Measurements from ENCODE around the gene CHRDL2.
"Not testable (repeated sequence)": the region's sequence is repeated elsewhere in the genome, so short reads cannot be mapped to it uniquely, and the experiment has no call there.

CHRDL2 gene

DNA sequence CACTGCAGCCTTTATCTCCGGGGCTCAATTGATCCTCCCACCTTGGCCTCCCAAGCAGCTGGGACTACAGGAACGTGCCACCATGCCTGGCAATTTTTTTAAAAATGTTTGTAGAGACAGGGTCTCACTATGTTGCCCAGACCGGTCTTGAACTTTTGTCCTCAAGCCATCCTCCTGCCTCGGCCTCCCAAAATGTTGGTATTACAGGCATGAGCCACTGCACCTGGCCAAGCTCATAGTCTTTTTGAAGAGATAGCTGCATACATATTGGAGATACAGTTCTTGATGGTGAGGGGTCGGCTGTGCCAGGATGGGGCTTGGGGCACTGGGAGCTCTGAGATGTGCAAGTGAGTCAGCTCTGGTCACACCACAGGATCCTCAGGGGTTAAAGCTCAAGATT is 53.2 kb downstream of the CHRDL2 start:
- ATAC-seq (no peak), DNase-seq (ENCODE audit: low spot score in 2 of 2) (no peak)
- no peak overlapping the region for H3K27ac Mint-ChIP-seq
- H3K4me3 Mint-ChIP-seq, result no peak overlapping the region
- no peaks in the 10 kb centered on the region for H3K36me3 Mint-ChIP-seq
- no peaks in the 10 kb centered on the region for H3K9me3 Mint-ChIP-seq
- H3K4me1 Mint-ChIP-seq, result no peaks in the 10 kb centered on the region

DNA sequence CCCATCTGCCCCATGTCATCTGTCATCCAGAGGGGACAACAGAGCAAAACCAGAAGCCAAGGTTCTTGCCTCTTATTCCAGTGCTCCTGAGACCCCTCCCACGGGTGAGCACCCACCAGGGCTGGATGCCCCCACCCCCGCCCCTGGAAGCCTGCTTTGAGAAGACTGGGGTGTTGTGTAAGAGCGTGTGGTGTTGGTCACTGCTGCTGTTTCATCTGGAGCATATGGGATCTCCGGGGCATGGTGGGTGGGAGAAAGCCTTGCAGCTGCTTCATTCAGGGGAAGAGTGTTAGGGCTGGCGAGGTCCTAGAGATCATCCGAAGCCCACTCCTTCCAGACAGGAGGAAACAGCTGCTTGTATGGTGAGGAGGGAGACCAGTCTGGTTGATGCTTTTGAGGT is 54.1 kb downstream of the CHRDL2 start:
- DNase-seq (ENCODE audit: low spot score in 2 of 2) (no peak), ATAC-seq (no peak)
- Mint-ChIP-seq H3K27ac (no peak overlapping the region), H3K4me3 (no peak overlapping the region), H3K9me3 (no peaks in the 10 kb centered on the region), H3K4me1 (no peaks in the 10 kb centered on the region), H3K36me3 (no peaks in the 10 kb centered on the region)

DNA sequence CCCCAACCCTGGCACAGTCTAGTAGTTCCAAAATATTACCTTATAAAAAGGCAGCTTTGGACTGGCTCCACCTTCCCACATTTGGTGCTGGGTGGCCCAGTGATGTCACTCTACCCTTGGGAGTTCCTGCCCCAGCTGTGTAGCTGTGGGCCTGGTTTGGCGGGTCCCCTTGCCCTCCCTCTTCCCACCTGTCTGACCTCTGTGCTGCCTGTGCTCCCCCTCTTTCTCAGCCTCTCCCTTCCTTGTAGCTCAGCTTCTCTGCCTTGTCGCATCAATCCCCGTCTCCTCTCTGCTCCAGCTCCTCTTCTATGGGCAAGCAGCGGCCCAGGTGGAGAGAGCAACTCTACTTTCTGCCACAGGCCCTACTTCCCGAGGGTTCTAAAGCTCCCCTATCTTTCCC is 54.6 kb downstream of the CHRDL2 start:
- Mint-ChIP-seq H3K9me3 (no peaks in the 10 kb centered on the region), H3K4me1 (no peaks in the 10 kb centered on the region), H3K36me3 (no peaks in the 10 kb centered on the region), H3K27ac (no peak overlapping the region), H3K4me3 (no peak overlapping the region)
- DNase-seq (ENCODE audit: low spot score in 2 of 2) (no peak), ATAC-seq (no peak)

DNA sequence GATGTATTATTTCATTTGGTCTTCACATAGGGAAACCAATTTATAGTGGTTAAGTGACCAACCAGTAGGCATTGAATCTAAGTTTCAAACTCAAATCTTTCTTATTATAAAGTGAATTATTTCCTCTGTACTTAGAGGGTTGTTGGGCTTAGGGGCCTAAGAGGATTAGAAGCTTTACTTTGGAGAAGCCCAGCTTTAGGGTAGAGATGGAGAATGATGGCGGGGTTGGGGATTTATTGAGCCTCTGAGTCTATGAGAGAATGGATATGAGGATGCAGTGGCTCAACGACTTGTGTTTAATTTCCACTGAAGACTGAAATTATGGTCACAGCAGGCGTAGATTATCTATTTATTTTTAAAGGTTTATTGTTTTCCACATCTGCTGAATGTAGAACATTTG is 55.5 kb downstream of the CHRDL2 start:
- no peak for DNase-seq (ENCODE audit: low spot score in 2 of 2)
- H3K36me3 Mint-ChIP-seq, result no peaks in the 10 kb centered on the region

DNA sequence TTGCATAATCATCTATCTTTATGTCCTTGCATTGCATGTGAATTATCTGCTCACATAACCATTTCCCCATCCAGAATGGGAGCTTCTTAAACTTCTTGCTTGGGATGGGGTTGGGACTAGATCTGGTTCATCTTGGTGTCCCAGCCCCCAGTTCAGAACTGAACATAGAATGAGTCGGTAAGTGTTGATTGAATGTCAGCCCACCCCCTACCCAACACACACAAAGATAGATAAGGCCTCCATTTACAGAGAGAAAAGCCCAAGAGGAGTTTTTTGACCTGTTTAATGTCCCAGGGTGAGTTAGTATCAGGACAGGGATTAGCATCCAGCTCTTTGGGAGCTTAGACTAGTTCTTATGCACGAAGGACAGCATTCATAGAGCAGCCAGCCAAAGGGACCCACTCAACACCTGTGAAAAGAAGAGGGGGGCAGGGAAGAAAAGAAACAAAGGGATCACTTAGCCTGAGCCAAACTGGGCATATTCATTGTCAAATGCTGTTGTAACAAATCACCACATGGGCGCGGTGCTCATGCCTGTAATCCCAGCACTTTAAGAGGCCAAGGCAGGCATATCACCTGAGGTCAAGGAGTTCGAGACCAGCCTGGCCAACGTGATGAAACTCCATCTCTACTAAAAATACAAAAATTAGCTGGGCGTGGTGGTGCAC is 57.4 kb downstream of the CHRDL2 start:
- H3K4me1 Mint-ChIP-seq, result no peaks in the 10 kb centered on the region
- H3K4me3 Mint-ChIP-seq, result no peak overlapping the region
- no peak overlapping the region for H3K27ac Mint-ChIP-seq
- ATAC-seq, result no peak
- no peaks in the 10 kb centered on the region for H3K9me3 Mint-ChIP-seq
- DNase-seq (ENCODE audit: low spot score in 2 of 2), result no peak
- H3K36me3 Mint-ChIP-seq, result no peaks in the 10 kb centered on the region

More for the DNA sequence above, 55.5 kb downstream of the CHRDL2 start:
- no peaks in the 10 kb centered on the region for H3K9me3 Mint-ChIP-seq
- H3K4me1 Mint-ChIP-seq, result no peaks in the 10 kb centered on the region
- no peak overlapping the region for H3K27ac Mint-ChIP-seq
- no peak for ATAC-seq
- no peak overlapping the region for H3K4me3 Mint-ChIP-seq

DNA sequence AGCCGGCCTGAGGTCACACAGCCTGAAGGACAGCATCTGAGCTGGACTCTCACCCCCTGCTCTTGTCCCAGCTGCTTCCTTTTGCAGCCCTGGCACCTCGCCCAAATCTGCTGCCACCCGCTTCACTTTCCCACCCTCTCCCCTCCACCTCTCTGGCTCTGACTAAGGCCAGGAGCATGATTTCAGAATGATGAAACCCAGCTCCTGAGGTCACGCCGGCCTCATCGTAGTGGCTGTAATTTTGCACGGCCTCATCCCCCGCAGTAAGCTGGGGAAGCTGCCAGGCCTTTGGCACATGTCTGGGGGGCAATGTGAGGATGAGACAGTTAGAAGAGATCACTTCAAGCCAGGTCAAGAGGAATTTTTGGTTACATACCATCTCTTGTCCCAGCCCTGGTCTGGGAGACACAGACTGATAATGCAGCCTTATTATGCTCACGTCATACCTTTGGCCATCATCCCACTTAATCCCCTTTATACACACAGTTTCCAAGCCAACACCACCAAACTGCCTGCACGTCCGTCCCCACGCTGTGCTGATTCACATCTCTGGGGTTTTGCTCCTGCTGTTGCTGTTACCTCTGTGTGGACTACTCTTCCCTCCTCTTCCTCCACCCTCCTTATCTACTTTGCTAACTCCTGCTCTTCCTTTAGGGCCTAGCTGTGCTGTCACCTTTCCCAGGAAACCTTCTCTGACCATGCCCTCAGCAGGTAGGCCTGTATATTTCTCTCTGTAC is 58.1 kb downstream of the CHRDL2 start:
- Mint-ChIP-seq H3K4me1 (no peaks in the 10 kb centered on the region), H3K9me3 (no peaks in the 10 kb centered on the region), H3K4me3 (no peak overlapping the region), H3K36me3 (no peaks in the 10 kb centered on the region), H3K27ac (no peak overlapping the region)
- ATAC-seq, result no peak
- DNase-seq (ENCODE audit: low spot score in 2 of 2), result no peak

DNA sequence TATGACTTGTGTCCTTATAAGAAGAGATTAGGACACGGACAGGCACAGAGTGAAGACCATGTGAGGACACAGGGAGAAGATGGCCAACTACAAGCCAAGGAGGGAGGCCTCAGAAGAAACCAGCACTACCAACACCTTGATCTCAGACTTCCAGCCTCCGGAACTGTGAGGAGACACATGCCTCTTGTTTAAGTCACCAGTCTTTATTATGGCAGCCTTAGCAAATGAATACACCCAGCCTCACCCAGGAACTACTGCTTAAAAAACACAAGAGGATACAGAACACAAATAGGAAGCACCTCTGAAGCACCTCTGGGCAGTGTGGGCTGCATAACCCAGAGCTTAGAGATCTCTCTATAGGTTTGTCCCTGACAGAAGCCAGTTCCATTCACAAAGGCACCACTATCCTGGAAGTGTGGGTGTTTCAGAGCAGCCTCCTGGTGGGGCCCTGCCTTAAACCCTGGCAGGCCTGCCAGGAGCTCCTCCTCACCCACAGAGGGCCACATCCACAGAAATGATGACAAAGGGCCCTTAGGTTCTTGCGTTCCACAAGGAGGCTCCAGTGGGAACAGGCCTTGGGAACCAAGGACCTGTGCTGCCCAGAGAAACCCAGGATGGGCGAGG is 58.8 kb downstream of the CHRDL2 start:
- Mint-ChIP-seq H3K4me3 (no peak overlapping the region), H3K27ac (no peak overlapping the region), H3K9me3 (no peaks in the 10 kb centered on the region), H3K4me1 (no peaks in the 10 kb centered on the region), H3K36me3 (no peaks in the 10 kb centered on the region)
- ATAC-seq (no peak), DNase-seq (ENCODE audit: low spot score in 2 of 2) (no peak)

DNA sequence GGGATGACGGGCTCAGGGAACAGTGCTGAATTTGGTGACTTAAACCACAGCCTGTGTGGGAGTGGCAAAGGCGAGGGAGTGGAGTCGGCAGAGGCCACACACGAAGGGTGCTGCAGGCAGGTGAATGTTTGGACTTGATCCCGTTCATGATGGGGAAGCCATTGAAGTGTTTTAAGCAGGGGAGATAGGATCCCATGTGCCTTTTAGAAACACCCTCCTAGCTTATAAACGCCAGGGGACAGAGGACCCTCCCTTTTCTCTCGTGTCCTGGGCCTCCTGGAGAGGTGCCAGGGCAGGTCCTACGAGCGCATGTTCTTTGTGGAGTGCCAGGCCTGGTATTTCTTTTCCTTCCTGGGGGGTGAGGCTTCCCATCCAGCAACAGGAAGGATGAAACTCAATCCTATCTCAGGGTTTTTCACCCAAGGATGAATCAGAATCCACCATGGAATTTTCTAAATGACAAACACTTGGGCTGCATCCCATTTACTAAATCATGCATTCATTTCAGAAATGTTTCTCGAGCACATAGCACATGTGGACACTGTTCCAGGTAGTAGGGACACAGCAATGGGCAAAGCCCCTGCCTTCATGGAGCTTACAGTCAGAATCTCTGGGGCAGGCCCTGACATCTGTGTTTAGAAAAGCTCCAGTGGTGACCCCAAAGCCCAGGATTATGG is 59.6 kb downstream of the CHRDL2 start:
- H3K9me3 Mint-ChIP-seq, result no peaks in the 10 kb centered on the region
- H3K36me3 Mint-ChIP-seq, result no peaks in the 10 kb centered on the region
- DNase-seq (ENCODE audit: low spot score in 2 of 2), result no peak
- H3K4me1 Mint-ChIP-seq, result no peaks in the 10 kb centered on the region
- H3K27ac Mint-ChIP-seq, result no peak overlapping the region
- ATAC-seq, result no peak
- H3K4me3 Mint-ChIP-seq, result no peak overlapping the region

DNA sequence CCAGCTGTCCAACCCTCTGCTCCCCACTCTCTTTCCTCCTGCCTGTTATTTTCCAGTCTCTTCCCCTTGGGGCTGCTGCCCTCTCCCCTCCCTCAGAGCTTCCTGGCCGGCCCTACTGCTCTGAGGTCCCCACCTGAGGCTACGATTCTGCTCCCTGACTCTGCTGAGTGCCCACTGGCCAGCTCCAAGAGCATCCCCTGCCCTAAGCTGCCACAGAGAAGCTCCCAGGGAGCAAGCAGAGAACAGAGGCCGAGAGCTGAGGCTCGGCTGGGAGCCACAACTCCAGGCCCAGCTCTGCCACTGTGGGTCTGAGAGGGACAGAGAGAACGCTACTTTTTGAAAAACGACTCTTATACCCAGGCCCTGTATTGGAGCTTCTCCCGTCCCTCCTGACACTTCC is 61.1 kb downstream of the CHRDL2 start:
- no peaks in the 10 kb centered on the region for H3K4me1 Mint-ChIP-seq
- H3K27ac Mint-ChIP-seq, result no peak overlapping the region
- no peak overlapping the region for H3K4me3 Mint-ChIP-seq
- DNase-seq (ENCODE audit: low spot score in 2 of 2) (no peak), ATAC-seq (no peak)
- no peaks in the 10 kb centered on the region for H3K9me3 Mint-ChIP-seq
- no peaks in the 10 kb centered on the region for H3K36me3 Mint-ChIP-seq

DNA sequence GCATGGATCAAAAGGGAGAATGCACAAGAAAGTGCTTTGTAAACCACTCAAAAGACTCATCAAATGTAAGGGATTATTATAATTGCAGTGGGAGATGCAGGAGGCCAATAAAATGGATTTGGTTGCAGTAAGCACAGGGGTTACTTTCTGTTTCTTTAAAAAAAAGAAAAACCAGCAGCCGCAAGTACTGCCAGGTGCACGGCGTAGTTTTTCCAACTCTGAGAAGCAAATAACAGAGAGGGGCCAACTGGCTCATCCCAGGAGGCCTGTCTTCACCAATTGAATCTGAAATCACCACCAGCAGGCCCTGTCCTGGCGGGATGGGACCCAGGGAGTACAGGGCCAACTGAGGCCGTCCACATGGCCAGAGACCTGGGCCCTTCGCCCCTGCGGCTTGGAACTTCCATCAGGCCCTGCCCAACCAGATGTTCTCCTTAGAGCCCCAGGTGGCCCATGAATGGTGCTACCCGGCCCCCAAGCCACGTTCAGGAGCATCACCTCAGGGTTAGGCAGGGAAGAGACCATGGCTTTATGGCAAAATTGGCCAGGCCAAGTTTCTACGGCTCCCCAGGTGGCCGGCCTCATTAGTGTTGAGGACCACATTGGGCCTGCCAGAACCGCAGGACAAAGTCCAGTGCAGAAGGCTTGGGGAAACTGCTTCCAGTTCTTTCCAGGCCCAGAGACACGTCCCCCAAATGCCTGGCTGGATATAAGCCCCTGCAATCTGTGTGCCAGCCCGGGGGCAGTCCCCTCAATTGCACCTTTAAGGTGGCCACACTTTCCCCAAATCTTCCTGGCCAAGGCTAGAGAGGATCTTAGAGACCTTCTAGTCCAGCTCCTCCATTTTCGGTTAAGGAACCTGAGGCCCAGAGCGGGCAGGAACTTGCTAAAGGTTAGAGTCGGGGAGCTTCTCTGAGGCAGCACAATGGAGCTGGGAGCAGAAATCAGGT is 61.7 kb downstream of the CHRDL2 start:
- H3K9me3 Mint-ChIP-seq, result no peaks in the 10 kb centered on the region
- H3K4me1 Mint-ChIP-seq, result no peaks in the 10 kb centered on the region
- H3K27ac Mint-ChIP-seq, result no peak overlapping the region
- no peak for ATAC-seq
- DNase-seq (ENCODE audit: low spot score in 2 of 2), result no peak
- no peaks in the 10 kb centered on the region for H3K36me3 Mint-ChIP-seq
- no peak overlapping the region for H3K4me3 Mint-ChIP-seq

DNA sequence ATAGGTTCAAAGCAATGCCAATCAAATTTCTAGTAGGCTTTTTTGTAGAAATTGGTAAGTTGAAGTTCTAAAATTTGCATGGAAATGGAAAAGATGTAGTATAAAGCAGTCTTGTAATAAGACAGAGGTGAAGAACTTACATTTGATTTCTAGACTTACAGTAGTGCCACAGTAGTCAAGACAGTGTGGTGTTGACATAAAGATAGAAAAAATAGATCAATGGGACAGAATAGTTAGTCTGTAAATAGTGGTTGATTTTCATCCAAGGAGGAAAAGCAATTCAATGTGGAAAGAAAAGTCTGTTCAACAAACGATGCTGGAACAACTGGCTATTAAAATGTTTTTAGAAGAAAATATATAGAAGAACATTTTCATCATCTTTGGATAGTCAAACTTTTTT is 67.9 kb downstream of the CHRDL2 start:
- H3K36me3 Mint-ChIP-seq, result no peaks in the 10 kb centered on the region
- no peak overlapping the region for H3K27ac Mint-ChIP-seq
- no peak overlapping the region for H3K4me3 Mint-ChIP-seq
- no peak for DNase-seq (ENCODE audit: low spot score in 2 of 2)
- ATAC-seq, result no peak
- no peaks in the 10 kb centered on the region for H3K4me1 Mint-ChIP-seq
- peaks cover 7% of the 10 kb centered on the region for H3K9me3 Mint-ChIP-seq

DNA sequence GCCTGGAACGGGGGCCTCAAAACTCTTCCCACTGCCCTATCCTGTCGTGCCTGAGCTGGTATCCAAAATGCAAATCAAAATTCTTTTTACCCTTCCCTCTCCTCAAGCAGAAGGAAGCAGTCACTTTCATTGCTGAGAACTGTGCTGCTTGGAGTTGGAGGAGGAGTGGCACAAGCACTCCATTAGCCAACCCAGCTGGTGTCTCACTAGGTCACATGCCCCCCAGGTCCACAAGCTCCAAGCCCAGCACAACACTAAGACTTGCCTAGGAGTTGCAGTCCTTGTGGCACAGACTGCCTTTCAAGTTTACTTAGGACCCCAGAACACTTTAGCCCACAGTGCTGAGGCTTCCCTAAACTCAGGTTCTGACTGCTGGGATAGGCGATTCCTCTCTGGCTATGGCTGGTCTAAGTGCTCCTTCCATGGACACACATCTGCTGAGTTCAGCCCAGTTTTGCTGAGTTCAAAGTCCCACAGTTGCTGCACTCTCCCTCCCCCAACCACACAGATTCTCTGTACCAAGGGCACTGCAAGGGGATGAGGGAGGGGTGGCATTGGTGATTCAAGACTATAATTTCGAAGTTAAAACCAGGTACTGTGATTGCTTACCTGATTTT is 68.6 kb downstream of the CHRDL2 start:
- H3K27ac Mint-ChIP-seq, result no peak overlapping the region
- DNase-seq (ENCODE audit: low spot score in 2 of 2) (no peak), ATAC-seq (no peak)
- no peaks in the 10 kb centered on the region for H3K4me1 Mint-ChIP-seq
- H3K9me3 Mint-ChIP-seq, result peaks cover 7% of the 10 kb centered on the region
- no peak overlapping the region for H3K4me3 Mint-ChIP-seq
- no peaks in the 10 kb centered on the region for H3K36me3 Mint-ChIP-seq

DNA sequence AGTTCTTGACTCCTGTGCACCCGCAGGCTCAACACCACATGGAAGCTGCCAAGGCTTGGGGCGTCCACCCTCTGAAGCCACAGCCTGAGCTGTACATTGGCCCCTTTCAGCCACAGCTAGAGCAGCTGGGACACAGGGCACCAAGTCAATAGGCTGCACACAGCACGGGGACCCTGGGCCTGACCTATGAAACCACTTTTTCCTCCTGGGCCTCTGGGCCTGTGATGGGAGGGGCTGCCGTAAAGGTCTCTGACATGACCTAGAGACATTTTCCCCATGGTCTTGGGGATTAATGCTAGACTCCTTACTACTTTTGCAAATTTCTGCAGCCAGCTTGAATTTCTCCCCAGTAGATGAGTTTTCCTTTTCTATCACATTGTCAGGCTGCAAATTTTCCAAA is 72.1 kb downstream of the CHRDL2 start:
- H3K4me3 Mint-ChIP-seq; ATAC-seq; H3K4me1 Mint-ChIP-seq; H3K9me3 Mint-ChIP-seq; DNase-seq (ENCODE audit: low spot score in 2 of 2); H3K27ac Mint-ChIP-seq; H3K36me3 Mint-ChIP-seq: not testable (repeated sequence)

DNA sequence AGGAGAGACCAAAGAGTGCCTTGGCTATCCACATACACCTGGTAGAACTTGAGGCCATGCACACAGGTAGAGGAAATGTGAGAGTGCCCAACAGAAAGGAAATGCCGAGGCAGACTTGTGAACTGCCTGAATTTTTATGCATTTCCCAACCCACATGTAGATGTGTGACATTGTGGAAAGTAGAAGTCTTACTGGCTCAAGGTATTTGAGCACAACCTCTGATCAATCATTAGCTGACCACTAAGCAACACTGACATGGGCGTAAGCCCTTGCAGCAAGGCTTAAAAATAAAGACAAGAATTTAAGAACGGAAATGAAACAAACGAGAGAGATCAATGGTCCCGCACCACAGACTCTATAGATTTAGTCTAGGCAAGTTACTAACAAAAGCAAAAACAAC is 76.2 kb downstream of the CHRDL2 start:
- Mint-ChIP-seq H3K4me3 (no peak overlapping the region), H3K4me1 (no peaks in the 10 kb centered on the region), H3K9me3 (no peaks in the 10 kb centered on the region), H3K27ac (no peak overlapping the region), H3K36me3 (no peaks in the 10 kb centered on the region)
- DNase-seq (ENCODE audit: low spot score in 2 of 2), result no peak
- no peak for ATAC-seq

Data from stimulated activated effector memory CD8-positive, alpha-beta T cell treated with anti-CD3 and anti-CD28 coated beads, Interleukin-12 subunit alpha, Interleukin-12 subunit beta, amount 100 ng/mL, for 72 hours (primary cell).